Measurements from ENCODE around the gene LBP.

- no peak for TF ChIP-seq POLR2AphosphoS5 (IDR thresholded peaks at IDR 0.05)
- no peak for TF ChIP-seq CTCF (IDR thresholded peaks at IDR 0.05)
- TF ChIP-seq POLR2A (IDR thresholded peaks at IDR 0.05) = no peak
- no peak for TF ChIP-seq EP300 (IDR thresholded peaks at IDR 0.05)
These were observed 12.3 kb downstream of the LBP start for GRCh38 chr20:38358556-38358955.

Measured in sigmoid colon (tissue), 4 donors.